GM12878 (cell line): ENCODE measurements around the gene FERMT1. TPM values are rescaled to one million over a fixed set of nuclear protein-coding genes. Genes with fewer than 3 reads are reported as not detected.

ENCODE experiments used
- ATAC-seq: fragments of 200-7000 bp; cut with Tn5 transposase; 3 replicates; pipeline ENCODE4 v1.9.1; 2020; ENCODE audit warnings: mild to moderate bottlenecking, moderate library complexity
- BruUV-seq: library from RNA; stranded (reverse); fragments of 400-500 nt; replicated peaks from 2 replicates; lab custom pipeline; 2021; lab: Mats Ljungman, UMichigan
- CTCF ChIA-PET: fragments of 300-600 bp; sonication (Branson Sonifier 250); formaldehyde crosslinking; extraction: SDS; loops from one replicate; lab custom pipeline; 2021; ENCODE audit warnings: inconsistent platforms; lab: Yijun Ruan, JAX
- POLR2A ChIA-PET: fragments of 350-600 bp; formaldehyde crosslinking; extraction: SDS; loops from one replicate; lab custom pipeline; 2021; ENCODE audit warnings: inconsistent platforms; lab: Charles Lee
- RAD21 ChIA-PET: fragments of 300-600 bp; sonication (Branson Sonifier 250); formaldehyde crosslinking; loops from one replicate; lab custom pipeline; 2023; ENCODE audit warnings: antibody characterized with exemption; ENCODE audit not compliant: unreplicated experiment; lab: Charles Lee
- SMC1A ChIA-PET: fragments of 300-600 bp; sonication (Branson Sonifier 250); formaldehyde crosslinking; loops from one replicate; lab custom pipeline; 2023; ENCODE audit not compliant: unreplicated experiment, uncharacterized antibody; lab: Charles Lee
- DNase-seq: peaks from one replicate; pipeline ENCODE4 v3.0.0-alpha.2; 2011; ENCODE audit warnings: low read depth, low spot score
- FAIRE-seq: peaks from 3 replicates; lab custom pipeline; 2011; peaks lifted over from hg19 to GRCh38; lab: Jason Lieb, UNC
- H2AFZ ChIP-seq: 2 replicates; pipeline ENCODE4 v1.6.0; 2011; ENCODE audit warnings: low read depth, low read length, control low read depth; ENCODE audit not compliant: control insufficient read depth
- H3K27ac ChIP-seq: 2 replicates; pipeline ENCODE4 v1.5.1; 2011; ENCODE audit warnings: control low read depth; ENCODE audit not compliant: control insufficient read depth, insufficient read depth
- H3K27me3 ChIP-seq, 2 experiments: replicated peaks in 1 of 2; 2 replicates each; pipeline versions ENCODE4 v1.6.0 to v1.6.1; 2011; ENCODE audit warnings: low read length in 1 of 2; ENCODE audit not compliant: control insufficient read depth in 2 of 2, insufficient read depth in 2 of 2
- H3K36me3 ChIP-seq, 2 experiments: 2 replicates each; pipeline ENCODE4 v1.5.1; 2011; ENCODE audit warnings: low read length in 1 of 2; ENCODE audit not compliant: control insufficient read depth in 2 of 2, insufficient read depth in 2 of 2
- H3K4me1 ChIP-seq: 2 replicates; pipeline ENCODE4 v1.6.1; 2011; ENCODE audit warnings: mild to moderate bottlenecking, low read length, moderate library complexity, mixed read lengths; ENCODE audit not compliant: control insufficient read depth, insufficient read depth
- H3K4me2 ChIP-seq: 2 replicates; pipeline ENCODE4 v1.6.0; 2011; ENCODE audit warnings: control low read depth; ENCODE audit not compliant: control insufficient read depth, insufficient read depth
- H3K4me3 ChIP-seq: fragments of 200-600 bp; sonication (generic); 2 replicates; pipeline ENCODE4 v1.5.1; 2016
- H3K79me2 ChIP-seq: 2 replicates; pipeline ENCODE4 v1.6.0; 2011; ENCODE audit warnings: low read length; ENCODE audit not compliant: control insufficient read depth, insufficient read depth
- H3K9ac ChIP-seq: 2 replicates; pipeline ENCODE4 v1.8.0; 2011; ENCODE audit warnings: low read length, control low read depth, mixed read lengths; ENCODE audit not compliant: control insufficient read depth, insufficient read depth
- H3K9me3 ChIP-seq: replicated peaks from 3 replicates; pipeline ENCODE4 v1.5.1; 2011; ENCODE audit warnings: mild to moderate bottlenecking, low read length; ENCODE audit not compliant: control insufficient read depth, insufficient read depth
- H4K20me1 ChIP-seq: 2 replicates; pipeline ENCODE4 v1.6.0; 2011; ENCODE audit not compliant: control insufficient read depth, insufficient read depth
- CBX3 ChIP-seq: fragments of 200-600 bp; sonication (generic); IDR thresholded peaks from 2 replicates; pipeline ENCODE4 v1.6.1; 2016; ENCODE audit warnings: low read depth, borderline replicate concordance
- CREM ChIP-seq: IDR thresholded peaks from 2 replicates; pipeline ENCODE4 v1.6.1; 2014; ENCODE audit warnings: antibody characterized with exemption, low read depth
- FOXM1 ChIP-seq: IDR thresholded peaks from 2 replicates; pipeline ENCODE4 v1.6.1; 2012; ENCODE audit warnings: low read depth, mild to moderate bottlenecking, inconsistent platforms, low read length, moderate library complexity
- KLF5 ChIP-seq: fragments of 450-650 bp; IDR thresholded peaks from 2 replicates; pipeline ENCODE4 v1.6.1; 2014; ENCODE audit warnings: mild to moderate bottlenecking; ENCODE audit not compliant: partially characterized antibody
- MTA3 ChIP-seq: IDR thresholded peaks from 2 replicates; pipeline ENCODE4 v1.6.1; 2012; ENCODE audit warnings: low read length, inconsistent platforms, borderline replicate concordance
- NFYB ChIP-seq: IDR thresholded peaks from 2 replicates; pipeline ENCODE4 v1.6.1; 2011; ENCODE audit warnings: low read depth, mild to moderate bottlenecking, low read length, improper control_type of control experiment, moderate library complexity; ENCODE audit not compliant: insufficient read depth
- POLR2AphosphoS2 ChIP-seq: IDR thresholded peaks from 2 replicates; pipeline ENCODE4 v1.6.1; 2011; ENCODE audit warnings: low read depth, mild to moderate bottlenecking, low read length, improper control_type of control experiment, moderate library complexity
- REST ChIP-seq: IDR thresholded peaks from 2 replicates; pipeline ENCODE4 v1.6.1; 2012; ENCODE audit warnings: mild to moderate bottlenecking, low read depth, low read length
- TCF12 ChIP-seq: IDR thresholded peaks from 2 replicates; pipeline ENCODE4 v1.6.1; 2011; ENCODE audit warnings: low read depth, mild to moderate bottlenecking, low read length
- YBX1 ChIP-seq: fragments of 450-650 bp; IDR thresholded peaks from 2 replicates; pipeline ENCODE4 v1.6.1; 2016; ENCODE audit warnings: antibody characterized with exemption
- WGBS: methylation state at CpG from one replicate; pipeline ENCODE4 v1.1.6; 2016; ENCODE audit warnings: low lambda C conversion rate; ENCODE audit not compliant: insufficient replicate concordance, insufficient coverage; ENCODE audit errors: missing lambda C conversion rate; 5-methylcytosine and 5-hydroxymethylcytosine counted together
- in situ Hi-C: fragments of 300-500 bp; cut with MboI; formaldehyde crosslinking; loops from 9 replicates; pipeline ENCODE4 v1.14.3; 2018; ENCODE audit warnings: mixed read lengths
- intact Hi-C: fragments of 100-400 bp; cut with micrococcal nuclease; formaldehyde crosslinking; loops from one replicate; pipeline ENCODE4 v1.14.2; 2022; ENCODE audit not compliant: unreplicated experiment
- polyA plus RNA-seq, 11 experiments: library from polyadenylated mRNA; depleted of rRNA in 4 of 11; unstranded in 6 of 11; stranded (reverse) in 5 of 11; fragments of >200 nt; fragmentation: Nextera tagmentation in 4 of 11; fragmentation: Illumina TruSeq in 1 of 11; extraction: Ambion mirVana in 4 of 11; extraction: Trizol in 1 of 11; gene quantifications; 1 replicate in 1 of 11; 2 replicates in 10 of 11; pipeline versions ENCODE4 v1.2.1 to v1.2.3, GENCODE V29; 2011 to 2016; ENCODE audit warnings: inconsistent platforms in 2 of 11, missing spikeins in 2 of 11, low read depth in 1 of 11
- total RNA-seq, 4 experiments: library from RNA; depleted of rRNA in 3 of 4; stranded (reverse); fragments of >200 nt in 3 of 4; fragmentation: Illumina TruSeq in 1 of 4; extraction: Trizol in 1 of 4; gene quantifications; 2 replicates each; pipeline versions ENCODE4 v1.2.1 to v1.2.3, GENCODE V29; 2013 to 2021
- TF ChIP-seq, protein P1 (sequence below): fragments of 450-650 bp; conservative IDR thresholded peaks from 2 replicates; pipeline ENCODE4 v1.6.1; 2017; ENCODE audit warnings: mild to moderate bottlenecking, moderate library complexity
- TF ChIP-seq, protein P2 (sequence below): fragments of 450-650 bp; IDR thresholded peaks from 2 replicates; pipeline ENCODE4 v1.6.1; 2017; ENCODE audit warnings: mild to moderate bottlenecking, moderate library complexity

FERMT1 gene
- total and polyA plus RNA-seq, 10 of the 15 experiments (the other 5 are each of a cell fraction or from before 2014, with no cell fraction given): 0.04 to 3.1 (median 0.45) TPM

- ChIA-PET POLR2A (no interaction called here), CTCF (interaction anchor here (0.5 to 0.9 kb wide), 2 partner anchors 18 to 1248 kb away, joined by 3 read pairs; no protein-coding TSS in a partner anchor), RAD21 (no interaction called here), SMC1A (interaction anchor here (1.0 kb wide), 1 partner anchor 15 kb away, joined by 3 read pairs; no protein-coding TSS in a partner anchor)
- no peak for ATAC-seq
- intact Hi-C loops (no loop called here), in situ Hi-C loops (no loop called here)
- FAIRE-seq: no peak
- H3K4me1 ChIP-seq: no peaks in the 10 kb centered on the region
- H3K9ac ChIP-seq: no peak overlapping the region
- H3K9me3 ChIP-seq: no peaks in the 10 kb centered on the region
- no peak overlapping the region for H3K4me3 ChIP-seq
- no peaks in the 10 kb centered on the region for H3K36me3 ChIP-seq
- no peak for DNase-seq
- H4K20me1 ChIP-seq: no peaks in the 10 kb centered on the region
- peaks cover 0 to 8% of the 10 kb centered on the region in 2 experiments; a peak in 3 of 4 replicates for H3K27me3 ChIP-seq
- no peak overlapping the region for H2AFZ ChIP-seq
- no peak overlapping the region for H3K4me2 ChIP-seq
- H3K79me2 ChIP-seq: no peaks in the 10 kb centered on the region
- H3K27ac ChIP-seq: no peak overlapping the region
- 39% methylated on average over 4 of the region's 4 CpGs for WGBS
- BruUV-seq: no TSS peak
- TF ChIP-seq FOXM1 (no peak), NFYB (no peak), POLR2AphosphoS2 (no peak), MTA3 (no peak), KLF5 (no peak), TCF12 (no peak), CBX3 (no peak), REST (no peak), CREM (no peak), YBX1 (no peak)
- TF ChIP-seq, protein P1, sequence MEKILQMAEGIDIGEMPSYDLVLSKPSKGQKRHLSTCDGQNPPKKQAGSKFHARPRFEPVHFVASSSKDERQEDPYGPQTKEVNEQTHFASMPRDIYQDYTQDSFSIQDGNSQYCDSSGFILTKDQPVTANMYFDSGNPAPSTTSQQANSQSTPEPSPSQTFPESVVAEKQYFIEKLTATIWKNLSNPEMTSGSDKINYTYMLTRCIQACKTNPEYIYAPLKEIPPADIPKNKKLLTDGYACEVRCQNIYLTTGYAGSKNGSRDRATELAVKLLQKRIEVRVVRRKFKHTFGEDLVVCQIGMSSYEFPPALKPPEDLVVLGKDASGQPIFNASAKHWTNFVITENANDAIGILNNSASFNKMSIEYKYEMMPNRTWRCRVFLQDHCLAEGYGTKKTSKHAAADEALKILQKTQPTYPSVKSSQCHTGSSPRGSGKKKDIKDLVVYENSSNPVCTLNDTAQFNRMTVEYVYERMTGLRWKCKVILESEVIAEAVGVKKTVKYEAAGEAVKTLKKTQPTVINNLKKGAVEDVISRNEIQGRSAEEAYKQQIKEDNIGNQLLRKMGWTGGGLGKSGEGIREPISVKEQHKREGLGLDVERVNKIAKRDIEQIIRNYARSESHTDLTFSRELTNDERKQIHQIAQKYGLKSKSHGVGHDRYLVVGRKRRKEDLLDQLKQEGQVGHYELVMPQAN: no peak
- TF ChIP-seq, protein P2, sequence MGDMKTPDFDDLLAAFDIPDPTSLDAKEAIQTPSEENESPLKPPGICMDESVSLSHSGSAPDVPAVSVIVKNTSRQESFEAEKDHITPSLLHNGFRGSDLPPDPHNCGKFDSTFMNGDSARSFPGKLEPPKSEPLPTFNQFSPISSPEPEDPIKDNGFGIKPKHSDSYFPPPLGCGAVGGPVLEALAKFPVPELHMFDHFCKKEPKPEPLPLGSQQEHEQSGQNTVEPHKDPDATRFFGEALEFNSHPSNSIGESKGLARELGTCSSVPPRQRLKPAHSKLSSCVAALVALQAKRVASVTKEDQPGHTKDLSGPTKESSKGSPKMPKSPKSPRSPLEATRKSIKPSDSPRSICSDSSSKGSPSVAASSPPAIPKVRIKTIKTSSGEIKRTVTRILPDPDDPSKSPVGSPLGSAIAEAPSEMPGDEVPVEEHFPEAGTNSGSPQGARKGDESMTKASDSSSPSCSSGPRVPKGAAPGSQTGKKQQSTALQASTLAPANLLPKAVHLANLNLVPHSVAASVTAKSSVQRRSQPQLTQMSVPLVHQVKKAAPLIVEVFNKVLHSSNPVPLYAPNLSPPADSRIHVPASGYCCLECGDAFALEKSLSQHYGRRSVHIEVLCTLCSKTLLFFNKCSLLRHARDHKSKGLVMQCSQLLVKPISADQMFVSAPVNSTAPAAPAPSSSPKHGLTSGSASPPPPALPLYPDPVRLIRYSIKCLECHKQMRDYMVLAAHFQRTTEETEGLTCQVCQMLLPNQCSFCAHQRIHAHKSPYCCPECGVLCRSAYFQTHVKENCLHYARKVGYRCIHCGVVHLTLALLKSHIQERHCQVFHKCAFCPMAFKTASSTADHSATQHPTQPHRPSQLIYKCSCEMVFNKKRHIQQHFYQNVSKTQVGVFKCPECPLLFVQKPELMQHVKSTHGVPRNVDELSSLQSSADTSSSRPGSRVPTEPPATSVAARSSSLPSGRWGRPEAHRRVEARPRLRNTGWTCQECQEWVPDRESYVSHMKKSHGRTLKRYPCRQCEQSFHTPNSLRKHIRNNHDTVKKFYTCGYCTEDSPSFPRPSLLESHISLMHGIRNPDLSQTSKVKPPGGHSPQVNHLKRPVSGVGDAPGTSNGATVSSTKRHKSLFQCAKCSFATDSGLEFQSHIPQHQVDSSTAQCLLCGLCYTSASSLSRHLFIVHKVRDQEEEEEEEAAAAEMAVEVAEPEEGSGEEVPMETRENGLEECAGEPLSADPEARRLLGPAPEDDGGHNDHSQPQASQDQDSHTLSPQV: no peak
These were observed 5.0 kb upstream of the FERMT1 start for GRCh38 chr20:6127825-6128224.
